NT2/D1 (cell line): ENCODE data around the gene BCKDHB.

Source experiments
- DNase-seq: peaks from one replicate; pipeline ENCODE4 v3.0.0-alpha.2; 2011; ENCODE audit warnings: low read depth, low spot score
- H3K27me3 ChIP-seq: 2 replicates; pipeline ENCODE4 v1.6.0; 2011; ENCODE audit warnings: mild to moderate bottlenecking; ENCODE audit not compliant: insufficient read length, insufficient read depth
- H3K36me3 ChIP-seq: 2 replicates; pipeline ENCODE4 v1.6.1; 2011; ENCODE audit warnings: mild to moderate bottlenecking, low read length, mixed read lengths; ENCODE audit not compliant: insufficient read depth, insufficient read length
- H3K4me1 ChIP-seq: 2 replicates; pipeline ENCODE4 v1.5.1; 2011; ENCODE audit not compliant: insufficient read depth, insufficient read length
- H3K4me3 ChIP-seq: 2 replicates; pipeline ENCODE4 v1.5.1; 2011; ENCODE audit warnings: low read depth; ENCODE audit not compliant: insufficient read length
- H3K9ac ChIP-seq: 2 replicates; pipeline ENCODE4 v1.6.0; 2011; ENCODE audit warnings: low read depth; ENCODE audit not compliant: insufficient read length
- H3K9me3 ChIP-seq: 2 replicates; pipeline ENCODE4 v1.5.1; 2011; ENCODE audit warnings: mild to moderate bottlenecking, low read length; ENCODE audit not compliant: insufficient read depth
- SUZ12 ChIP-seq: IDR thresholded peaks from 2 replicates; pipeline ENCODE4 v1.6.1; 2011; ENCODE audit not compliant: insufficient read length, insufficient read depth; ENCODE audit errors: extremely low read depth
- YY1 ChIP-seq: IDR thresholded peaks from 2 replicates; pipeline ENCODE4 v1.6.1; 2011; ENCODE audit not compliant: insufficient read length, insufficient read depth
- ZNF274 ChIP-seq: IDR thresholded peaks from 2 replicates; pipeline ENCODE4 v1.6.1; 2011; ENCODE audit warnings: mild to moderate bottlenecking, low read depth, low read length

The BCKDHB gene

GRCh38 chr6:80185492-80185891 is 79.0 kb downstream of the BCKDHB start:
- Histone ChIP-seq H3K27me3 (no peaks in the 10 kb centered on the region), H3K4me1 (no peaks in the 10 kb centered on the region), H3K36me3 (no peaks in the 10 kb centered on the region), H3K9me3 (no peaks in the 10 kb centered on the region), H3K4me3 (no peak overlapping the region), H3K9ac (no peak overlapping the region)
- no peak for TF ChIP-seq ZNF274
- TF ChIP-seq YY1: no peak
- no peak for TF ChIP-seq SUZ12
- no peak for DNase-seq

DNA sequence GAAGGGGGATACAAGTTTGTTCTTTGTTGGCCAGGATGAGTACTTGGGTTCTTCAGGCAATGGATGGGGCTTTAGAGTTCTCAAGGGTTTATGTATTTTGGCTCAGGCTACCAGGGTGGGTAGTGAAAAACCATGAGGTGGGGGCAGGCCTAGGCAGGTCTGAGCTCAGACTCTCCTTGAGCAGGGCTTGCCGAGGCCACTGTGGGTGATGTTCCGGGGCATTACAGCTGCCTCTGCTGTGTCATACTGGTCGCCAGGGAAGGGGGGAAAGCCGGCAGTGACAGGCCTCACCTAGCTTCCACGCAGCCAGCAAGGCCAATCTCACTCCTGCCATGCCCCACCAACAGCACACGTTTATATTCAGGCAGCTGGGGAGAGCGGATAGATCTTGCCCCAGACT is 79.6 kb downstream of the BCKDHB start:
- Histone ChIP-seq H3K36me3 (no peaks in the 10 kb centered on the region), H3K4me1 (no peaks in the 10 kb centered on the region), H3K27me3 (no peaks in the 10 kb centered on the region), H3K9ac (no peak overlapping the region), H3K9me3 (no peaks in the 10 kb centered on the region), H3K4me3 (no peak overlapping the region)
- TF ChIP-seq YY1: no peak
- TF ChIP-seq ZNF274: no peak
- no peak for TF ChIP-seq SUZ12
- DNase-seq: no peak

DNA sequence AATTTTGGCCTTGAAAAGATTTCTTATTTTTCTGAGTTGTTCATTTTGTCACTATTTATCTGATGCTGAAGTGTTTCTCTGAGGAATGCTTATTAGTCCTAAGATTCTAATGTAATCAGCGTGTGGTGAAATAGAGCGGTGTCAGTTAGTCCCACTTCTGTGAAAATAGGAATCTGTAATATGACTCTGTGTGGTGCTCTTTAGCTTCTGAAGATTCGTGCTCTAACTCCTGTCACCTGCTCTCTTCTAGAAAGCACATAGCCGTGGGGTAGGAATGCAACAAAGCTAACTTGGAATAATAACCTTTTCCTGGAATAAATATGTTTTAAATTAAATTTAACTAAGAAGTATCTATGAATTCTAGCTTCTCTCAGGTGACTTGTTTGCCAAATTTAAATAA is 90.4 kb downstream of the BCKDHB start:
- H3K36me3 ChIP-seq: no peaks in the 10 kb centered on the region
- H3K9ac ChIP-seq: no peak overlapping the region
- H3K27me3 ChIP-seq: no peaks in the 10 kb centered on the region
- DNase-seq: no peak
- H3K9me3 ChIP-seq: no peaks in the 10 kb centered on the region
- no peak overlapping the region for H3K4me3 ChIP-seq
- TF ChIP-seq ZNF274 (no peak), SUZ12 (no peak), YY1 (no peak)
- H3K4me1 ChIP-seq: no peaks in the 10 kb centered on the region

GRCh38 chr6:80197474-80197873 is 91.0 kb downstream of the BCKDHB start:
- DNase-seq: no peak
- TF ChIP-seq SUZ12 (no peak), YY1 (no peak), ZNF274 (no peak)
- Histone ChIP-seq H3K9me3 (no peaks in the 10 kb centered on the region), H3K4me1 (no peaks in the 10 kb centered on the region), H3K27me3 (no peaks in the 10 kb centered on the region), H3K4me3 (no peak overlapping the region), H3K9ac (no peak overlapping the region), H3K36me3 (no peaks in the 10 kb centered on the region)

- H3K4me1 ChIP-seq: no peaks in the 10 kb centered on the region
- H3K9ac ChIP-seq: no peak overlapping the region
- no peak for TF ChIP-seq SUZ12
- no peak for TF ChIP-seq ZNF274
- no peak for TF ChIP-seq YY1
- no peaks in the 10 kb centered on the region for H3K9me3 ChIP-seq
- H3K36me3 ChIP-seq: peaks cover under 1% of the 10 kb centered on the region
- no peak for DNase-seq
- H3K27me3 ChIP-seq: no peaks in the 10 kb centered on the region
- no peak overlapping the region for H3K4me3 ChIP-seq
Measured at GRCh38 chr6:80197986-80198385, 91.5 kb downstream of the BCKDHB start.

GRCh38 chr6:80203283-80203682 is 96.8 kb downstream of the BCKDHB start:
- Histone ChIP-seq H3K27me3 (no peaks in the 10 kb centered on the region), H3K9me3 (no peaks in the 10 kb centered on the region), H3K9ac (no peak overlapping the region), H3K36me3 (peaks cover 2% of the 10 kb centered on the region), H3K4me1 (no peaks in the 10 kb centered on the region), H3K4me3 (no peak overlapping the region)
- TF ChIP-seq YY1 (no peak), SUZ12 (no peak), ZNF274 (no peak)
- DNase-seq: no peak

- no peaks in the 10 kb centered on the region for H3K9me3 ChIP-seq
- H3K36me3 ChIP-seq: peaks cover 2% of the 10 kb centered on the region
- no peaks in the 10 kb centered on the region for H3K27me3 ChIP-seq
- TF ChIP-seq ZNF274: no peak
- TF ChIP-seq SUZ12: no peak
- no peak for TF ChIP-seq YY1
- H3K9ac ChIP-seq: no peak overlapping the region
- no peak for DNase-seq
- H3K4me1 ChIP-seq: no peaks in the 10 kb centered on the region
- H3K4me3 ChIP-seq: no peak overlapping the region
Measured at GRCh38 chr6:80205404-80205803, 98.9 kb downstream of the BCKDHB start.
